Neuronal stem cell (in vitro differentiated cells): ENCODE results near the gene NSMF.

Source experiments
- DNase-seq: peaks from one replicate; pipeline ENCODE4 v3.0.0-alpha.2; 2013; ENCODE audit warnings: low spot score
- H2AFZ ChIP-seq: one replicate; pipeline ENCODE4 v1.6.1; 2013; ENCODE audit warnings: mild to moderate bottlenecking, low read length, inconsistent platforms
- H2AK5ac ChIP-seq: 2 replicates; pipeline ENCODE4 v1.6.1; 2013; ENCODE audit warnings: low read depth, mild to moderate bottlenecking, inconsistent platforms, low read length, moderate library complexity, mixed read lengths
- H2BK120ac ChIP-seq: 2 replicates; pipeline ENCODE4 v1.6.1; 2013; ENCODE audit warnings: low read depth, mild to moderate bottlenecking, inconsistent platforms, low read length, moderate library complexity, mixed read lengths
- H2BK12ac ChIP-seq: one replicate; pipeline ENCODE4 v1.6.1; 2013; ENCODE audit warnings: low read length, inconsistent platforms
- H2BK15ac ChIP-seq: 2 replicates; pipeline ENCODE4 v1.6.1; 2013; ENCODE audit warnings: mild to moderate bottlenecking, low read length, inconsistent platforms, mixed read lengths
- H2BK5ac ChIP-seq: one replicate; pipeline ENCODE4 v1.6.1; 2013; ENCODE audit warnings: inconsistent platforms, mild to moderate bottlenecking, low read length, moderate library complexity
- H3K14ac ChIP-seq: one replicate; pipeline ENCODE4 v1.6.1; 2013; ENCODE audit warnings: low read length, inconsistent platforms
- H3K18ac ChIP-seq: 2 replicates; pipeline ENCODE4 v1.6.1; 2013; ENCODE audit warnings: low read length, inconsistent platforms
- H3K23ac ChIP-seq: 2 replicates; pipeline ENCODE4 v1.6.1; 2013; ENCODE audit warnings: low read depth, mild to moderate bottlenecking, mixed read lengths, low read length, inconsistent platforms; ENCODE audit not compliant: poor library complexity
- H3K27ac ChIP-seq: replicated peaks from 3 replicates; pipeline ENCODE4 v1.5.1; 2013; ENCODE audit warnings: low read length, inconsistent platforms
- H3K27me3 ChIP-seq, 3 experiments: 2 replicates each; pipeline ENCODE4 v1.6.1; 2013; ENCODE audit warnings: low read length in 3 of 3, mild to moderate bottlenecking in 2 of 3, inconsistent platforms in 1 of 3, low read depth in 1 of 3, mixed read lengths in 1 of 3, moderate library complexity in 1 of 3; ENCODE audit not compliant: control insufficient read depth in 3 of 3, insufficient read depth in 3 of 3
- H3K36me3 ChIP-seq, 2 donors: replicated peaks in 1 of 2; 2 replicates each; pipeline ENCODE4 v1.6.1; 2013; ENCODE audit warnings: low read length in 2 of 2; ENCODE audit not compliant: control insufficient read depth in 2 of 2, insufficient read depth in 2 of 2
- H3K4ac ChIP-seq: 2 replicates; pipeline ENCODE4 v1.6.1; 2013; ENCODE audit warnings: inconsistent platforms, mild to moderate bottlenecking, low read length, moderate library complexity
- H3K4me1 ChIP-seq, 2 donors: 1 replicate in 1 of 2; 2 replicates in 1 of 2; pipeline ENCODE4 v1.6.1; 2013; ENCODE audit warnings: low read length in 2 of 2, low read depth in 1 of 2; ENCODE audit not compliant: control insufficient read depth in 2 of 2, insufficient read depth in 1 of 2
- H3K4me2 ChIP-seq: one replicate; pipeline ENCODE4 v1.6.1; 2013; ENCODE audit warnings: mild to moderate bottlenecking, low read length, inconsistent platforms; ENCODE audit not compliant: insufficient read depth, poor library complexity, severe bottlenecking
- H3K4me3 ChIP-seq, 2 donors: 2 replicates each; pipeline ENCODE4 v1.5.1; 2013; ENCODE audit warnings: low read length in 2 of 2, mild to moderate bottlenecking in 2 of 2, inconsistent platforms in 1 of 2, moderate library complexity in 1 of 2
- H3K79me1 ChIP-seq: one replicate; pipeline ENCODE4 v1.6.1; 2013; ENCODE audit warnings: low read depth, mild to moderate bottlenecking, inconsistent platforms, low read length, moderate library complexity
- H3K9ac ChIP-seq: one replicate; pipeline ENCODE4 v1.6.1; 2013; ENCODE audit warnings: mild to moderate bottlenecking, low read depth, low read length, inconsistent platforms; ENCODE audit not compliant: poor library complexity
- H3K9me3 ChIP-seq, 2 donors: replicated peaks in 1 of 2; 2 replicates each; pipeline versions ENCODE3 to v1.6.1; 2013; ENCODE audit warnings: low read length in 2 of 2, mild to moderate bottlenecking in 2 of 2, inconsistent platforms in 1 of 2, low read depth in 1 of 2, mixed read lengths in 1 of 2, moderate library complexity in 1 of 2; ENCODE audit not compliant: control insufficient read depth in 2 of 2, insufficient read depth in 1 of 2
- H4K8ac ChIP-seq: one replicate; pipeline ENCODE4 v1.6.1; 2013; ENCODE audit warnings: low read depth, mild to moderate bottlenecking, inconsistent platforms, low read length, moderate library complexity
- H4K91ac ChIP-seq: one replicate; pipeline ENCODE4 v1.6.1; 2013; ENCODE audit warnings: low read length, low read depth, mild to moderate bottlenecking, inconsistent platforms; ENCODE audit not compliant: poor library complexity
- WGBS, 2 donors: extraction: QIAGEN DNeasy Blood & Tissue Kit; methylation state at CpG; one replicate each; pipeline ENCODE4 v1.1.7; 2013; ENCODE audit warnings: missing lambda C conversion rate in 2 of 2, mixed read lengths in 1 of 2; ENCODE audit not compliant: insufficient read length in 2 of 2, insufficient replicate concordance in 1 of 2; ENCODE audit errors: extremely low coverage in 2 of 2; 5-methylcytosine and 5-hydroxymethylcytosine counted together

The NSMF gene

DNA sequence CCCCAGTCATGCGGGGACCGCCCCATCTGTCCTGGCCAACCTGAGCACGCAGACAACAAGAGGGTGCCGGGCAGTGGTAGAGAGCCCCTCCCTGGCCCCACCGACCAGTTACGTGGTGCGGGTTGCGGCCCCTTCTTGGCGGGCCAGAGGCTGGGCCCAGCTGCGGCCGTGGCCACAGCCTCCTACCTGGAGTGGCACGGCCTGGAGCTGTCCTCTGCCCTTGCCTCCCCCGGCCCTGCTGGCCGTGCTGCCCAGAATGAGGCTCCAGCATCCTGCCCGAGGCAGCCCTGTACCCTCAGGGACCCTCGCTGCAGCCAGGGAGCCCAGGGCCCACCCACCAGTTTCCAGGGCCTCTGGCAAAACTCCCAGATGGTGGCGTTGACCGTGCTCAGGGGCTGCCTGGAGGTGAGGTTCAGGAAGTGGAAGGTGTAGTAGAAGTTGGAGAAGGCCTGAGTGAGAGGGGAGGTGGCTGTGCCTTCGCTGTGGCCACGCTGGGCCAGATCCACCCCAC is 23.7 kb downstream of the NSMF start:
- Histone ChIP-seq H3K23ac (peak overlapping the region; percentile 85), H2AFZ (peak overlapping the region; percentile 17), H3K14ac (peak overlapping the region; percentile 71), H3K27ac (no peak overlapping the region), H2BK120ac (no peak overlapping the region), H2BK15ac (peak overlapping the region; percentile 89), H3K4ac (no peak overlapping the region), H4K8ac (no peak overlapping the region), H3K4me3 (no peak overlapping the region), H2AK5ac (peak overlapping the region; percentile 88), H3K4me2 (no peak overlapping the region), H3K9ac (peak overlapping the region; percentile 44), H3K27me3 (peaks cover 0 to 9% (median 0%) of the 10 kb centered on the region in 3 experiments), H4K91ac (peak overlapping the region; percentile 30), H3K9me3 (no peaks in the 10 kb centered on the region), H3K79me1 (peaks cover 2% of the 10 kb centered on the region), H3K18ac (peak overlapping the region; percentile 48), H3K36me3 (no peaks in the 10 kb centered on the region), H3K4me1 (no peaks in the 10 kb centered on the region), H2BK12ac (peak overlapping the region; percentile 22), H2BK5ac (no peak overlapping the region)
- no CpG with 5 or more reads among the region's 20 CpGs for WGBS, 2 donors
- no peak for DNase-seq

- H3K9me3 ChIP-seq, result no peaks in the 10 kb centered on the region
- H4K8ac ChIP-seq, result peak overlapping the region; percentile 43
- H2BK120ac ChIP-seq, result no peak overlapping the region
- H3K4me1 ChIP-seq, result no peaks in the 10 kb centered on the region
- peak overlapping the region; percentile 75 for H2BK5ac ChIP-seq
- H4K91ac ChIP-seq, result no peak overlapping the region
- H3K36me3 ChIP-seq, result no peaks in the 10 kb centered on the region
- H3K4ac ChIP-seq, result peak overlapping the region; percentile 66
- H3K4me3 ChIP-seq, result no peak overlapping the region
- H3K79me1 ChIP-seq, result peaks cover 2% of the 10 kb centered on the region
- peak overlapping the region; percentile 89 for H2BK15ac ChIP-seq
- WGBS, 2 donors, result no CpG with 5 or more reads among the region's 43 CpGs
- no peak for DNase-seq
- H3K9ac ChIP-seq, result peak overlapping the region; percentile 44
- H3K27me3 ChIP-seq, result peaks cover 0 to 9% (median 0%) of the 10 kb centered on the region in 3 experiments
- H3K27ac ChIP-seq, result no peak overlapping the region
- peak overlapping the region; percentile 71 for H3K14ac ChIP-seq
- no peak overlapping the region for H3K4me2 ChIP-seq
- H3K18ac ChIP-seq, result peak overlapping the region; percentile 57
- peak overlapping the region; percentile 73 for H2BK12ac ChIP-seq
- H2AFZ ChIP-seq, result no peak overlapping the region
- peak overlapping the region; percentile 85 for H3K23ac ChIP-seq
- peak overlapping the region; percentile 63 for H2AK5ac ChIP-seq
These were observed 24.4 kb downstream of the NSMF start for GRCh38 chr9:137434498-137435380.

GRCh38 chr9:137433916-137434431 is 25.2 kb downstream of the NSMF start:
- no peak for DNase-seq
- no peak overlapping the region for H2AFZ ChIP-seq
- H3K4me3 ChIP-seq, result no peak overlapping the region
- H3K79me1 ChIP-seq, result peaks cover 4% of the 10 kb centered on the region
- H2AK5ac ChIP-seq, result peak overlapping the region; percentile 90
- no CpG with 5 or more reads among the region's 26 CpGs for WGBS, 2 donors
- no peak overlapping the region for H3K27ac ChIP-seq
- no peaks in the 10 kb centered on the region for H3K9me3 ChIP-seq
- H2BK120ac ChIP-seq, result no peak overlapping the region
- H3K4ac ChIP-seq, result no peak overlapping the region
- H2BK15ac ChIP-seq, result peak overlapping the region; percentile 85
- H3K14ac ChIP-seq, result no peak overlapping the region
- no peak overlapping the region for H3K4me2 ChIP-seq
- H4K91ac ChIP-seq, result no peak overlapping the region
- H3K18ac ChIP-seq, result no peak overlapping the region
- H3K4me1 ChIP-seq, result no peaks in the 10 kb centered on the region
- H4K8ac ChIP-seq, result no peak overlapping the region
- peaks cover 0 to 9% (median 0%) of the 10 kb centered on the region in 3 experiments for H3K27me3 ChIP-seq
- no peaks in the 10 kb centered on the region for H3K36me3 ChIP-seq
- H3K9ac ChIP-seq, result no peak overlapping the region
- H2BK12ac ChIP-seq, result peak overlapping the region; percentile 41
- peak overlapping the region; percentile 43 for H3K23ac ChIP-seq
- no peak overlapping the region for H2BK5ac ChIP-seq

DNA sequence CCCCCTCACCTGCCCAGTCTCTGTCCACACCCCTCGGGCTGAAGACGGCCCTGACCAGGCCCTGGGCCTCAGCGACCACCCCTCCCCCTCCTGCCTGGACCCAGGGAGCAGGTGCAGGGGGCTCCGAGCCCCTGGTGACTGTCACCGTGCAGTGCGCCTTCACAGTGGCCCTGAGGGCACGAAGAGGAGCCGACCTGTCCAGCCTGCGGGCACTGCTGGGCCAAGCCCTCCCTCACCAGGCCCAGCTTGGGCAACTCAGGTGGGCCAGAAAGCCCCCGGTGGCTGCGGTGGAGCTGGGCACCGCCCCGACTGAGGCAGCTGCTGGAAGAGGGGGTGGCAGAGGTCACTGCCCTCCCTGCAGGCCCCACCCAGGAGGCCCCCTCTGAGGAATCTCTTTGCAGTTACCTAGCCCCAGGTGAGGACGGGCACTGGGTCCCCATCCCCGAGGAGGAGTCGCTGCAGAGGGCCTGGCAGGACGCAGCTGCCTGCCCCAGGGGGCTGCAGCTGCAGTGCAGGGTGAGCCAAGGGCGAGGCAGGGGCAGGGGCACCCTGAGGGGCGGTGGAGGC is 25.7 kb downstream of the NSMF start:
- no peak overlapping the region for H3K4me3 ChIP-seq
- WGBS, 2 donors, result no CpG with 5 or more reads among the region's 19 CpGs
- H2AK5ac ChIP-seq, result peak overlapping the region; percentile 90
- peak overlapping the region; percentile 43 for H4K8ac ChIP-seq
- no peaks in the 10 kb centered on the region for H3K9me3 ChIP-seq
- peaks cover 4% of the 10 kb centered on the region for H3K79me1 ChIP-seq
- no peak for DNase-seq
- no peak overlapping the region for H4K91ac ChIP-seq
- no peak overlapping the region for H2BK15ac ChIP-seq
- no peak overlapping the region for H2BK120ac ChIP-seq
- no peak overlapping the region for H3K4me2 ChIP-seq
- no peak overlapping the region for H3K27ac ChIP-seq
- H3K9ac ChIP-seq, result no peak overlapping the region
- no peaks in the 10 kb centered on the region for H3K36me3 ChIP-seq
- peaks cover 0 to 9% (median 0%) of the 10 kb centered on the region in 3 experiments for H3K27me3 ChIP-seq
- H3K4ac ChIP-seq, result no peak overlapping the region
- H3K23ac ChIP-seq, result peak overlapping the region; percentile 17
- no peak overlapping the region for H2AFZ ChIP-seq
- peak overlapping the region; percentile 57 for H3K18ac ChIP-seq
- no peak overlapping the region for H2BK5ac ChIP-seq
- peak overlapping the region; percentile 41 for H2BK12ac ChIP-seq
- H3K14ac ChIP-seq, result no peak overlapping the region
- no peaks in the 10 kb centered on the region for H3K4me1 ChIP-seq
